ENCODE measurements around the gene SORCS2.

The SORCS2 gene

GRCh38 chr4:7717946-7718490, 525.7 kb downstream of the SORCS2 start:
- H3K36me3 ChIP-seq (ENCODE audit: insufficient read depth, low read length) = no peaks in the 10 kb centered on the region
- no peak overlapping the region for H3K9ac ChIP-seq (ENCODE audit: insufficient read length)
- TF ChIP-seq EZH2 (IDR thresholded peaks at IDR 0.05) (no peak), POLR2AphosphoS5 (IDR thresholded peaks at IDR 0.05; ENCODE audit: borderline replicate concordance, low read depth, low read length) (no peak), FOXP2 (optimal IDR thresholded peaks at IDR 0.05; ENCODE audit: control extremely low read depth, extremely low read length, insufficient read depth) (no peak)
- no peaks in the 10 kb centered on the region for H3K9me3 ChIP-seq (ENCODE audit: low read depth, low read length)
- no peak for DNase-seq (ENCODE audit: low read depth, low spot score)
- no peak overlapping the region for H3K27ac ChIP-seq
- no peak overlapping the region for H3K4me3 ChIP-seq

- no peak overlapping the region for H3K27ac ChIP-seq
- DNase-seq (ENCODE audit: low read depth, low spot score) = no peak
- no peak overlapping the region for H3K4me3 ChIP-seq
- no peak overlapping the region for H3K9ac ChIP-seq (ENCODE audit: insufficient read length)
- H3K36me3 ChIP-seq (ENCODE audit: insufficient read depth, low read length) = no peaks in the 10 kb centered on the region
- TF ChIP-seq FOXP2 (optimal IDR thresholded peaks at IDR 0.05; ENCODE audit: control extremely low read depth, extremely low read length, insufficient read depth) (no peak), EZH2 (IDR thresholded peaks at IDR 0.05) (no peak), POLR2AphosphoS5 (IDR thresholded peaks at IDR 0.05; ENCODE audit: borderline replicate concordance, low read depth, low read length) (no peak)
- H3K9me3 ChIP-seq (ENCODE audit: low read depth, low read length) = no peaks in the 10 kb centered on the region
Observed at GRCh38 chr4:7719354-7720174, 527.2 kb downstream of the SORCS2 start.

GRCh38 chr4:7721984-7722551, 529.7 kb downstream of the SORCS2 start:
- no peak for DNase-seq (ENCODE audit: low read depth, low spot score)
- Histone ChIP-seq H3K36me3 (ENCODE audit: insufficient read depth, low read length) (no peaks in the 10 kb centered on the region), H3K4me3 (no peak overlapping the region), H3K9ac (ENCODE audit: insufficient read length) (no peak overlapping the region), H3K9me3 (ENCODE audit: low read depth, low read length) (no peaks in the 10 kb centered on the region), H3K27ac (no peak overlapping the region)
- TF ChIP-seq FOXP2 (optimal IDR thresholded peaks at IDR 0.05; ENCODE audit: control extremely low read depth, extremely low read length, insufficient read depth) (no peak), EZH2 (IDR thresholded peaks at IDR 0.05) (no peak), POLR2AphosphoS5 (IDR thresholded peaks at IDR 0.05; ENCODE audit: borderline replicate concordance, low read depth, low read length) (no peak)

- no peaks in the 10 kb centered on the region for H3K36me3 ChIP-seq (ENCODE audit: insufficient read depth, low read length)
- H3K4me3 ChIP-seq = no peak overlapping the region
- DNase-seq (ENCODE audit: low read depth, low spot score) = no peak
- no peaks in the 10 kb centered on the region for H3K9me3 ChIP-seq (ENCODE audit: low read depth, low read length)
- H3K9ac ChIP-seq (ENCODE audit: insufficient read length) = no peak overlapping the region
- H3K27ac ChIP-seq = no peak overlapping the region
- no peak for TF ChIP-seq POLR2AphosphoS5 (IDR thresholded peaks at IDR 0.05; ENCODE audit: borderline replicate concordance, low read depth, low read length)
- no peak for TF ChIP-seq FOXP2 (optimal IDR thresholded peaks at IDR 0.05; ENCODE audit: control extremely low read depth, extremely low read length, insufficient read depth)
- TF ChIP-seq EZH2 (IDR thresholded peaks at IDR 0.05) = no peak
Observed at GRCh38 chr4:7722766-7723387, 530.5 kb downstream of the SORCS2 start.

GRCh38 chr4:7723625-7724024, 531.3 kb downstream of the SORCS2 start:
- no peaks in the 10 kb centered on the region for H3K36me3 ChIP-seq (ENCODE audit: insufficient read depth, low read length)
- no peak overlapping the region for H3K4me3 ChIP-seq
- H3K9ac ChIP-seq (ENCODE audit: insufficient read length) = no peak overlapping the region
- no peak for TF ChIP-seq EZH2 (IDR thresholded peaks at IDR 0.05)
- TF ChIP-seq POLR2AphosphoS5 (IDR thresholded peaks at IDR 0.05; ENCODE audit: borderline replicate concordance, low read depth, low read length) = no peak
- no peak for TF ChIP-seq FOXP2 (optimal IDR thresholded peaks at IDR 0.05; ENCODE audit: control extremely low read depth, extremely low read length, insufficient read depth)
- no peaks in the 10 kb centered on the region for H3K9me3 ChIP-seq (ENCODE audit: low read depth, low read length)
- H3K27ac ChIP-seq = no peak overlapping the region
- no peak for DNase-seq (ENCODE audit: low read depth, low spot score)

- no peak for DNase-seq (ENCODE audit: low read depth, low spot score)
- no peak overlapping the region for H3K4me3 ChIP-seq
- no peaks in the 10 kb centered on the region for H3K36me3 ChIP-seq (ENCODE audit: insufficient read depth, low read length)
- TF ChIP-seq FOXP2 (optimal IDR thresholded peaks at IDR 0.05; ENCODE audit: control extremely low read depth, extremely low read length, insufficient read depth) (no peak), POLR2AphosphoS5 (IDR thresholded peaks at IDR 0.05; ENCODE audit: borderline replicate concordance, low read depth, low read length) (no peak), EZH2 (IDR thresholded peaks at IDR 0.05) (no peak)
- no peaks in the 10 kb centered on the region for H3K9me3 ChIP-seq (ENCODE audit: low read depth, low read length)
- no peak overlapping the region for H3K27ac ChIP-seq
- no peak overlapping the region for H3K9ac ChIP-seq (ENCODE audit: insufficient read length)
Observed at GRCh38 chr4:7725951-7726350, 533.6 kb downstream of the SORCS2 start.

- Histone ChIP-seq H3K27ac (no peak overlapping the region), H3K4me3 (no peak overlapping the region)
Observed at GRCh38 chr4:7726665-7727413, 534.5 kb downstream of the SORCS2 start.

GRCh38 chr4:7727749-7728148, 535.4 kb downstream of the SORCS2 start:
- H3K9me3 ChIP-seq (ENCODE audit: low read depth, low read length) = no peaks in the 10 kb centered on the region
- DNase-seq (ENCODE audit: low read depth, low spot score) = no peak
- TF ChIP-seq EZH2 (IDR thresholded peaks at IDR 0.05) = no peak
- TF ChIP-seq FOXP2 (optimal IDR thresholded peaks at IDR 0.05; ENCODE audit: control extremely low read depth, extremely low read length, insufficient read depth) = no peak
- no peak for TF ChIP-seq POLR2AphosphoS5 (IDR thresholded peaks at IDR 0.05; ENCODE audit: borderline replicate concordance, low read depth, low read length)
- no peak overlapping the region for H3K27ac ChIP-seq
- no peak overlapping the region for H3K9ac ChIP-seq (ENCODE audit: insufficient read length)
- H3K4me3 ChIP-seq = no peak overlapping the region
- no peaks in the 10 kb centered on the region for H3K36me3 ChIP-seq (ENCODE audit: insufficient read depth, low read length)

More at GRCh38 chr4:7726665-7727413, 534.5 kb downstream of the SORCS2 start:
- DNase-seq (ENCODE audit: low read depth, low spot score) = no peak
- Histone ChIP-seq H3K9me3 (ENCODE audit: low read depth, low read length) (no peaks in the 10 kb centered on the region), H3K36me3 (ENCODE audit: insufficient read depth, low read length) (no peaks in the 10 kb centered on the region), H3K9ac (ENCODE audit: insufficient read length) (no peak overlapping the region)
- TF ChIP-seq FOXP2 (optimal IDR thresholded peaks at IDR 0.05; ENCODE audit: control extremely low read depth, extremely low read length, insufficient read depth) (no peak), EZH2 (IDR thresholded peaks at IDR 0.05) (no peak)

All from SK-N-MC (cell line).